ENCODE data around the gene CD3G.

- TF ChIP-seq POLR2A (IDR thresholded peaks at IDR 0.05) (no peak), CTCF (IDR thresholded peaks at IDR 0.05) (no peak)
Measured at GRCh38 chr11:118334745-118335144, 9.4 kb upstream of the CD3G start.

Data from heart left ventricle (tissue), 13 donors.